HCT116 (cell line): Measurements from ENCODE around the gene GON4L. TPM values are rescaled to one million over a fixed set of nuclear protein-coding genes. Genes with fewer than 3 reads are reported as not detected.

Experiments
- ATAC-seq: fragments of 200-7000 bp; cut with Tn5 transposase; 2 replicates; pipeline ENCODE4 v1.9.1; 2020; ENCODE audit warnings: mild to moderate bottlenecking, moderate library complexity
- BruUV-seq: library from RNA; stranded (reverse); fragments of 400-500 nt; replicated peaks from 2 replicates; lab custom pipeline; 2021; lab: Mats Ljungman, UMichigan
- CTCF ChIA-PET: fragments of 300-600 bp; sonication (Branson Sonifier 250); formaldehyde crosslinking; loops from one replicate; lab custom pipeline; 2021; ENCODE audit warnings: antibody characterized with exemption; lab: Charles Lee
- POLR2A ChIA-PET: fragments of 300-600, 350-600 bp; sonication (Branson Sonifier 250); formaldehyde crosslinking; loops from one replicate; lab custom pipeline; 2021; ENCODE audit warnings: antibody characterized with exemption; lab: Charles Lee
- RAD21 ChIA-PET, 2 experiments: fragments of 300-600 bp; sonication (Branson Sonifier 250); formaldehyde crosslinking; loops; one replicate each; lab custom pipeline; 2023; ENCODE audit warnings: low total read pairs in 2 of 2; ENCODE audit not compliant: uncharacterized antibody in 2 of 2, unreplicated experiment in 2 of 2, low non-redundant PET in 1 of 2; lab: Charles Lee
- DNase-seq: peaks from one replicate; pipeline ENCODE4 v3.0.0-alpha.2; 2010; ENCODE audit warnings: low read depth, low spot score
- H2AFZ ChIP-seq: fragments of 200-600 bp; shearing (Covaris generic), sonication (generic); 2 replicates; pipeline ENCODE4 v1.6.1; 2017; ENCODE audit warnings: low read depth, mixed run types, mixed read lengths, antibody characterized with exemption, low read length; ENCODE audit not compliant: poor library complexity, severe bottlenecking
- H3K27ac ChIP-seq: 2 replicates; pipeline ENCODE4 v1.5.1; 2012; ENCODE audit warnings: low read depth, low read length
- H3K27me3 ChIP-seq: fragments of 200-600 bp; sonication (generic); 2 replicates; pipeline ENCODE4 v1.6.1; 2016; ENCODE audit warnings: mixed run types, low read length, mixed read lengths; ENCODE audit not compliant: insufficient read depth
- H3K36me3 ChIP-seq, 2 experiments: fragments of 200-500 bp in 1 of 2; fragments of 200-600 bp in 1 of 2; sonication (Bioruptor generic) in 1 of 2; sonication (generic) in 1 of 2; 2 replicates each; pipeline versions ENCODE4 v1.5.1 to v1.6.1; 2014 to 2016; ENCODE audit warnings: low read length in 2 of 2, inconsistent platforms in 1 of 2, mixed read lengths in 1 of 2, mixed run types in 1 of 2; ENCODE audit not compliant: insufficient read depth in 2 of 2, control insufficient read depth in 1 of 2
- H3K4me1 ChIP-seq, 2 experiments: fragments of 200-600 bp in 1 of 2; sonication (generic) in 1 of 2; 2 replicates each; pipeline versions ENCODE4 v1.5.1 to v1.6.1; 2012 to 2017; ENCODE audit warnings: low read length in 2 of 2, inconsistent platforms in 1 of 2, mild to moderate bottlenecking in 1 of 2, mixed read lengths in 1 of 2, mixed run types in 1 of 2, moderate library complexity in 1 of 2; ENCODE audit not compliant: insufficient read depth in 2 of 2, control insufficient read depth in 1 of 2
- H3K4me2 ChIP-seq: fragments of 200-600 bp; sonication (generic); 2 replicates; pipeline ENCODE4 v1.6.1; 2017; ENCODE audit warnings: mixed run types, low read length, mixed read lengths
- H3K4me3 ChIP-seq, 2 experiments: fragments of 200-600 bp in 1 of 2; sonication (generic) in 1 of 2; replicated peaks in 1 of 2; 2 replicates each; pipeline ENCODE4 v1.5.1; 2011 to 2016; ENCODE audit warnings: low read length in 2 of 2, control low read depth in 1 of 2, low read depth in 1 of 2, mild to moderate bottlenecking in 1 of 2, mixed read lengths in 1 of 2, mixed run types in 1 of 2
- H3K79me2 ChIP-seq: fragments of 200-600 bp; sonication (generic); 2 replicates; pipeline ENCODE4 v1.6.1; 2017; ENCODE audit warnings: mild to moderate bottlenecking, mixed run types, low read length, moderate library complexity, mixed read lengths; ENCODE audit not compliant: insufficient read depth
- H3K9ac ChIP-seq: fragments of 200-600 bp; sonication (generic); 2 replicates; pipeline ENCODE4 v1.6.1; 2016; ENCODE audit warnings: low read length, mixed read lengths
- H3K9me2 ChIP-seq: fragments of 200-600 bp; sonication (generic), shearing (Covaris generic); 2 replicates; pipeline ENCODE4 v1.6.1; 2017; ENCODE audit warnings: mixed run types, mild to moderate bottlenecking, moderate library complexity; ENCODE audit not compliant: insufficient read depth
- H3K9me3 ChIP-seq, 2 experiments: fragments of 200-500 bp in 1 of 2; fragments of 200-600 bp in 1 of 2; sonication (Bioruptor generic) in 1 of 2; sonication (generic) in 1 of 2; 2 replicates each; pipeline ENCODE4 v1.6.1; 2014 to 2017; ENCODE audit warnings: low read length in 2 of 2, mixed read lengths in 2 of 2, inconsistent platforms in 1 of 2, low read depth in 1 of 2, mild to moderate bottlenecking in 1 of 2, mixed run types in 1 of 2, moderate library complexity in 1 of 2; ENCODE audit not compliant: control insufficient read depth in 1 of 2, insufficient read depth in 1 of 2
- H4K20me1 ChIP-seq: fragments of 200-600 bp; sonication (generic), shearing (Covaris generic); 2 replicates; pipeline ENCODE4 v1.6.1; 2017; ENCODE audit warnings: mixed run types, mild to moderate bottlenecking, moderate library complexity; ENCODE audit not compliant: insufficient read depth
- CEBPB ChIP-seq: IDR thresholded peaks from 2 replicates; pipeline ENCODE4 v1.6.1; 2012; ENCODE audit warnings: low read depth
- CTCF ChIP-seq, 3 experiments: fragments of 200-600 bp in 1 of 3; sonication (generic) in 1 of 3; IDR thresholded peaks in 2 of 3; conservative IDR thresholded peaks in 1 of 3; 2 replicates each; pipeline ENCODE4 v1.5.1; 2012 to 2017; ENCODE audit warnings: low read depth in 2 of 3, low read length in 2 of 3, antibody characterized with exemption in 1 of 3, borderline replicate concordance in 1 of 3, control low read depth in 1 of 3, mild to moderate bottlenecking in 1 of 3, mixed read lengths in 1 of 3, mixed run types in 1 of 3, moderate library complexity in 1 of 3; ENCODE audit not compliant: insufficient read depth in 1 of 3
- EGR1 ChIP-seq: IDR thresholded peaks from 2 replicates; pipeline ENCODE4 v1.6.1; 2012; ENCODE audit warnings: low read depth
- EZH2 ChIP-seq: fragments of 200-600 bp; sonication (generic); IDR thresholded peaks from 2 replicates; pipeline ENCODE4 v1.6.1; 2017; ENCODE audit warnings: antibody characterized with exemption, mixed run types
- MAX ChIP-seq: IDR thresholded peaks from 2 replicates; pipeline ENCODE4 v1.6.1; 2012
- POLR2A ChIP-seq: IDR thresholded peaks from 2 replicates; pipeline ENCODE4 v1.7.0; 2011; ENCODE audit warnings: borderline replicate concordance; ENCODE audit not compliant: insufficient read depth, insufficient read length; ENCODE audit errors: extremely low read depth
- POLR2AphosphoS5 ChIP-seq: IDR thresholded peaks from 2 replicates; pipeline ENCODE4 v1.6.1; 2011; ENCODE audit warnings: mild to moderate bottlenecking, low read depth, low read length, moderate library complexity
- RAD21 ChIP-seq: IDR thresholded peaks from 2 replicates; pipeline ENCODE4 v1.6.1; 2012; ENCODE audit warnings: low read depth, mild to moderate bottlenecking
- REST ChIP-seq: IDR thresholded peaks from 2 replicates; pipeline ENCODE4 v1.6.1; 2012; ENCODE audit warnings: low read depth
- SP1 ChIP-seq: IDR thresholded peaks from 2 replicates; pipeline ENCODE4 v1.6.1; 2012; ENCODE audit warnings: low read depth
- SRF ChIP-seq: IDR thresholded peaks from 2 replicates; pipeline ENCODE4 v1.6.1; 2012; ENCODE audit warnings: low read depth
- YY1 ChIP-seq: IDR thresholded peaks from 2 replicates; pipeline ENCODE4 v1.6.1; 2011; ENCODE audit warnings: low read length, low read depth, moderate library complexity, mild to moderate bottlenecking; ENCODE audit not compliant: insufficient replicate concordance; ENCODE audit errors: extremely low read depth
- ZBTB33 ChIP-seq: IDR thresholded peaks from 2 replicates; pipeline ENCODE4 v1.6.1; 2011; ENCODE audit warnings: mild to moderate bottlenecking, low read length, moderate library complexity; ENCODE audit not compliant: insufficient replicate concordance; ENCODE audit errors: extremely low read depth
- ZFX ChIP-seq: fragments of 450-650 bp; IDR thresholded peaks from 2 replicates; pipeline ENCODE4 v1.6.1; 2017
- intact Hi-C: fragments of 100-400 bp; cut with micrococcal nuclease; formaldehyde crosslinking; loops from 2 replicates; pipeline ENCODE4 v1.10.0; 2022
- total RNA-seq: library from RNA; stranded (reverse); gene quantifications from one replicate; pipeline ENCODE4 v1.2.1, GENCODE V29; 2021; ENCODE audit not compliant: unreplicated experiment

GON4L gene
- total RNA-seq, 1 experiment from 2014 or later, result 40.8 TPM

- Histone ChIP-seq H3K9me3 (no peaks in the 10 kb centered on the region), H3K4me1 (no peaks in the 10 kb centered on the region), H3K27me3 (no peaks in the 10 kb centered on the region), H3K79me2 (peaks cover 66% of the 10 kb centered on the region), H3K27ac (no peak overlapping the region), H4K20me1 (no peaks in the 10 kb centered on the region; the same call in 1 of the 2 replicates)
- ChIA-PET CTCF (no interaction called here), POLR2A (interaction anchor here (0.6 kb wide), 1 partner anchor 96 kb away, joined by 4 read pairs; no protein-coding TSS in a partner anchor)
- DNase-seq, result no peak
- TF ChIP-seq POLR2AphosphoS5, result no peak
- TF ChIP-seq REST, result no peak
- no peak for TF ChIP-seq SP1
- TF ChIP-seq MAX, result no peak
- TF ChIP-seq CTCF (IDR thresholded peaks at IDR 0.05 in 2 of 3, conservative IDR thresholded peaks at IDR 0.05 in 1 of 3; ENCODE audit: borderline replicate concordance in 1 of 3, insufficient read depth in 1 of 3, low read depth in 2 of 3, low read length in 2 of 3), result no peak
- no peak for TF ChIP-seq ZBTB33
- TF ChIP-seq EGR1, result no peak
- TF ChIP-seq EZH2, result no peak
- TF ChIP-seq POLR2A, result no peak
- no peak for TF ChIP-seq RAD21
- no peak for TF ChIP-seq CEBPB
- no peak for TF ChIP-seq YY1
- no peak for TF ChIP-seq SRF
- TF ChIP-seq ZFX, result no peak
- TF ChIP-seq, all 23 proteins: peak for 0
- RAD21 ChIA-PET, result no interaction called here
- no peak overlapping the region for H3K4me3 ChIP-seq
- peaks cover 2 to 5% of the 10 kb centered on the region in 2 experiments; a peak in 3 of 4 replicates for H3K36me3 ChIP-seq
- no peak for ATAC-seq
- intact Hi-C loops, result no loop called here
- H2AFZ ChIP-seq, result no peak overlapping the region
- H3K4me2 ChIP-seq, result no peak overlapping the region
- H3K9me2 ChIP-seq, result no peaks in the 10 kb centered on the region
- no peak overlapping the region for H3K9ac ChIP-seq
- no TSS peak for BruUV-seq
These were observed 16.6 kb downstream of the GON4L start for GRCh38 chr1:155840386-155840785.
